NCI-H2171 treated with DMSO at 0.1 percent for 48 hours (cell line): ENCODE data around the gene CXCR2.

Experiments used
- DNase-seq: peaks from one replicate; lab custom pipeline; 2025; lab: John Stamatoyannopoulos, UW

The CXCR2 gene

DNA sequence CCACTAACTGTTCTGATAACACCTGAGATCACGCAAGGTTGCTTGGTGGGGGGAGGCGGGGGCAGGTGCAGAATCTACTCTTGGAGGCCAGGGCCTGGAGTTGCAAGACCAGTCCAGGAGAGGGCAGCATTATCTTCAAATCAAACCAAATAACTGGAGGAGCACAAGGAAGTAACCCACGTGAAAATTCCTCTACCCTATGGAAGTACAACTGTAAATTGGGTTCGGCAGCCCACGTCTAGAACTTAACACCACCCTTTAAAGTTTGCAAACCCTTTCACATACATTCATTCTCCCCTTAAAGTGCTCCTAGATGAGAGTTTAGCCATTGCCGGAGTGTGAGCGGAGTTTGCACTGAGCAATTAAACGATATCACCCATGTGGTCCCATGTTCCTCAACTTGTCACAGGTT lies 60.5 kb downstream of the CXCR2 start:
- peak; percentile 67 for DNase-seq
